Lower lobe of right lung (tissue), 2 donors: ENCODE measurements around the gene RETREG2. TPM values are rescaled to one million over a fixed set of nuclear protein-coding genes. Genes with fewer than 3 reads are reported as not detected.

ENCODE experiments used
- ATAC-seq, 2 donors: fragments of 200-7000 bp; cut with Tn5 transposase; one replicate each; pipeline ENCODE4 v1.9.1; 2020 to 2022; ENCODE audit warnings: mild to moderate bottlenecking in 2 of 2, moderate library complexity in 2 of 2
- DNase-seq: peaks from one replicate; pipeline ENCODE4 v3.0.0-alpha.2; 2020
- H3K27ac ChIP-seq: fragments of 200-600 bp; one replicate; pipeline ENCODE4 v1.8.0; 2022
- H3K27me3 ChIP-seq: fragments of 200-600 bp; one replicate; pipeline ENCODE4 v1.8.0; 2022; ENCODE audit warnings: low read depth
- H3K36me3 ChIP-seq: fragments of 200-600 bp; one replicate; pipeline ENCODE4 v1.8.0; 2022; ENCODE audit warnings: mild to moderate bottlenecking
- H3K4me1 ChIP-seq: fragments of 200-600 bp; one replicate; pipeline ENCODE4 v1.8.0; 2022
- H3K4me3 ChIP-seq: fragments of 200-600 bp; one replicate; pipeline ENCODE4 v1.8.0; 2022; ENCODE audit warnings: mild to moderate bottlenecking
- H3K9me3 ChIP-seq: fragments of 200-600 bp; one replicate; pipeline ENCODE4 v1.8.0; 2022
- intact Hi-C: fragments of 100-400 bp; cut with DNase I; formaldehyde crosslinking; loops from one replicate; pipeline ENCODE4 v1.11.0; 2022
- total RNA-seq: library from RNA; stranded (reverse); fragmentation: NEBNext Ultra II Directional; extraction: Animal tissue kit (Norgen Biotek cat#: 25700); gene quantifications from one replicate; pipeline ENCODE4 v1.2.1, GENCODE V29; 2021
- TF ChIP-seq, protein P1 (sequence below): fragments of 200-600 bp; IDR thresholded peaks from one replicate; pipeline ENCODE4 v1.8.0; 2022; ENCODE audit warnings: antibody characterized with exemption, mild to moderate bottlenecking
- donor health status: DM: no; HTN: yes; CAD: no; lungs with severe emphysema.

Gene RETREG2
- total RNA-seq, 1 donor from 2014 or later = 82.3 TPM

DNA sequence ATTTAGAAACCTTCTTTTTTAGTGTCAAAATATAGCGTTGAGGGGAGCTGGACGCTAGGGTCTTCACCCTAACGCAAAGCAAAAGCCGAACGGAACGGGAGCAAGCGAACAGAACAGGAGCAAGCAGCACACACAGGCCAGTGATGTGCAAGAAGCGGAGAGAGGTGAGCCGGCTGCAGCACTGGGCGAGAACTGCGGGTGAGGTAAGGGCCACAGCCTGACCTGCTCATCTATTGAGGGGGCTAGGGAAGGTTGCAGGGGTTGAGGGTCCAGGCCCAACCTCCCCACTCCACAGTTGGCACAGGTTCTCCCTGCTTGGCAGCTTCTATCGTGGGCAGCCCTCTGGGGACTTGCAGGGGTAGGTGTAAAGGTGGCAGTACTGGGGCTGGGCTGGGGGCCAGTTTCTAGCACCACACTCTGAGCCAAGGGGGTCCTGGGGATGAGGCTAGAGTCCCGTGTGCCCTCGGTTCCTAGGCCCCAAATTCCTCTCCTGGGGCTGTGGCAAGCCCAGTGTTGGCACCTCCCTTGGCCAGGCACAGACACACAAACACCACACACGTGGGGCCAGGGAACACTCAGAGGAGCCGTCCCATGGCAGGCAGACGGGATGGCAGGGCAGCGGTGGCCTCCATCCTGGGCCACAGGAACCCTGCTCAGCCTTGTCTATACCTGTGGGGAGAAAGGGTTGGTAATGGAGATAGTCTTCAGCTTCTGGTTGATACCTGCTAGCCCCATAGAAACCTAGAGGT, 41.9 kb downstream of the RETREG2 start:
- H3K27ac ChIP-seq = no peak overlapping the region
- H3K4me3 ChIP-seq = no peak overlapping the region
- peaks cover 33% of the 10 kb centered on the region for H3K4me1 ChIP-seq
- ATAC-seq (no peak), DNase-seq (no peak)
- H3K27me3 ChIP-seq = no peaks in the 10 kb centered on the region
- H3K36me3 ChIP-seq = peaks cover 65% of the 10 kb centered on the region
- TF ChIP-seq, protein P1, sequence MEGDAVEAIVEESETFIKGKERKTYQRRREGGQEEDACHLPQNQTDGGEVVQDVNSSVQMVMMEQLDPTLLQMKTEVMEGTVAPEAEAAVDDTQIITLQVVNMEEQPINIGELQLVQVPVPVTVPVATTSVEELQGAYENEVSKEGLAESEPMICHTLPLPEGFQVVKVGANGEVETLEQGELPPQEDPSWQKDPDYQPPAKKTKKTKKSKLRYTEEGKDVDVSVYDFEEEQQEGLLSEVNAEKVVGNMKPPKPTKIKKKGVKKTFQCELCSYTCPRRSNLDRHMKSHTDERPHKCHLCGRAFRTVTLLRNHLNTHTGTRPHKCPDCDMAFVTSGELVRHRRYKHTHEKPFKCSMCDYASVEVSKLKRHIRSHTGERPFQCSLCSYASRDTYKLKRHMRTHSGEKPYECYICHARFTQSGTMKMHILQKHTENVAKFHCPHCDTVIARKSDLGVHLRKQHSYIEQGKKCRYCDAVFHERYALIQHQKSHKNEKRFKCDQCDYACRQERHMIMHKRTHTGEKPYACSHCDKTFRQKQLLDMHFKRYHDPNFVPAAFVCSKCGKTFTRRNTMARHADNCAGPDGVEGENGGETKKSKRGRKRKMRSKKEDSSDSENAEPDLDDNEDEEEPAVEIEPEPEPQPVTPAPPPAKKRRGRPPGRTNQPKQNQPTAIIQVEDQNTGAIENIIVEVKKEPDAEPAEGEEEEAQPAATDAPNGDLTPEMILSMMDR = no peak
- no peaks in the 10 kb centered on the region for H3K9me3 ChIP-seq
- intact Hi-C loops = no loop called here

DNA sequence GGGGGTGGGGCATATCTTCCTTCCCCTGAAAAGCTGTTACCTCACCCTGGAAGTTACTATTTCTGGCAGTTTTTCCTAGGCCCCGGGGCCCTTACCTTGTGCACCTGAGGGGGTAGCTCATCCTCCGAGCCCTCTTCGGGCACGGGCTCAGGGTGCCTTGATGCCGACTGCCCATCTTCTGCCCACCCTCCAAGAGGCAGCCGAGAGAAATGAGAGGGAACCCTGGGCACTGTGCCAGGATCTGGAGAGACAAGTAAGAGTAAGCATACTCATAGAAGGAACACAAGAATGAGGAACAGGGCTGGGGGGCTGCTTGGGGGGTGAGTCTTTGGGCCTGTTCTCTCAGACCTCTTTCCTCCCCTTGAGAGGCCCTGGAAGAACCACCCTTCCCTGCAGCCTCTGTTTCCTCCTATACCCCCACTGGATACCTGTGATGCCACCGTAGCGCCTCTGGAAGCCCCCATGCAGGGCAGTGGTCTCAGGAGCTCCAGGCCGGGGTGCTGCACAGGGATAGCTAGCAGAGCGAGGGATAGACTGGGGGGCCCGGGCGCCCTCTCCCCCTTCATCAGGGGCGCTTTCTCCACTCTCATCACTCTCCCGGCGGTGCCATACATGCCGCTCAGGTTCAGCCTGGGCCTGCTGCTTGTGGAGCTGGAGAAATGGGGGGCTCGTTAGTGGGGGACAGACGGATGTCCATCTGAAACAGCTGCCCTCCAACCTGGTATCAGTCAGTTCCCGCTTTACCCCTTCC, 42.8 kb downstream of the RETREG2 start:
- DNase-seq = no peak
- intact Hi-C loops = no loop called here
- no peak overlapping the region for H3K4me3 ChIP-seq
- no peaks in the 10 kb centered on the region for H3K27me3 ChIP-seq
- no peaks in the 10 kb centered on the region for H3K9me3 ChIP-seq
- no peak for ATAC-seq
- no peak overlapping the region for H3K27ac ChIP-seq
- TF ChIP-seq, protein P1 = no peak
- H3K36me3 ChIP-seq = peaks cover 65% of the 10 kb centered on the region
- H3K4me1 ChIP-seq = peaks cover 40% of the 10 kb centered on the region

DNA sequence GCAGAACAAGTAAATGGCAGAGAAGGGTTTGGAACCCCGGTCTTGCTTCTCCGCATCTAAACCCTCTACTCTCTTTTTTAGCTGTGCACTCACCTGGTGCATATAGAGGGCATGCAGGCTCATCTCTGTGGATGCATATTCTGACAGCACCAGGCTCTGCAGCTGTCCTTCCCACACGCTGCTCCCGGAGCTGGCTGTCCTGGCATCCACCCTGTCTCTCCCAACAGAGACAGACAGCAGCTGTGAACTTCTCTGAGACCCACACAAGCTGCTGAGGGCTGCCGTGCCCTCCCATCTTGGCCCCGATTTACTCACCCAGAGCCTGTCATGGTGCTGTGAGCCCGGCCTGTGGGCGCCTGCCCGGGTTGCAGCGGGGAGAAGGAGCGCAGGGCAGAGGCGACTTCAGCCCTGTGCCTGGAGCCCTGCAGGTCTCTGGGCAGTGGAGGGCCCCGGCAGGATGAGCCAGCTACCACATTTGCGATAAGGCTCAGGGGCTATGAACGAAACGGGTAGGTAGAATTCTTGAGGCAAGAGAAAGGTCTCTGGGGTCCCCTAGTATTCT, 44.0 kb downstream of the RETREG2 start:
- ATAC-seq (no peak), DNase-seq (no peak)
- Histone ChIP-seq H3K36me3 (peaks cover 76% of the 10 kb centered on the region), H3K27me3 (no peaks in the 10 kb centered on the region), H3K4me1 (peaks cover 35% of the 10 kb centered on the region), H3K4me3 (no peak overlapping the region), H3K9me3 (no peaks in the 10 kb centered on the region), H3K27ac (no peak overlapping the region)
- TF ChIP-seq, protein P1 = no peak
- intact Hi-C loops = no loop called here

DNA sequence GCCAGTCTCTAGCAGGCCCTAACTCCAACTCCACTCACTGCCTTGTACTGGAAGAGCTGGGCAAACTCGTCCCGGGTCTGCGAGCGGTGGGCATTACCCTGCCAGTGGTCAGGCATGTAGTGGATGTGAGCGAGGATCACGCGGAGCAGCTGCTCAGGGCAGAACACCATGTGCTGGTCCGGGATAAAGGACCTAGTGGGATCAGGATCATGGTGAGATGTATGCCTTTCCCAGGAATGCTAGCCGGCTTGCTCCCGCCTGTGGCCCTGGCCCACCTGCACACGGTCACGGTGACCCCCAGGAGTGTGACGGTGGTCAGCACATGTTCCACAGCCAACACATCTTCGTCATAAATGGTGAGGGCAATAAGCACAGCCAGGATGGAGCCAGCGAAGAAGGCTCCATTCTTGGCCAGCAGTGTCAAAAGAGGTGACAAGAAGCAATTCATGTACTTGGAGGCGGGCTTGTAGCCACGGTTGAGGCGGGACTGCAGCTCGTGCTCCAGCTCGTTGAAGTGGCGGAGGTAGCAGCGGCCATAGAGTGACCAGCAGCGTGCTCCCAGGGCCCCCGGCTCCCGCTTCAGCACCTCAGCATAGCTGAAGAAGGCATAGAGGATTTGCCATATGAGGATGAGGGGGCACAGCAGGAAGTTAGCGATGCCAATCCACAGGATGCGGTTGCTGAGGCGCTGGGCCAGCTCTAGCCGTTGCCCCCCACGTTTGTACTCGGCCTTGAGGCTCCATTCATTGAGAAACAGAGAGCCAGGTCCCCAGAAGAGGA, 45.9 kb downstream of the RETREG2 start:
- peaks cover 78% of the 10 kb centered on the region for H3K36me3 ChIP-seq
- H3K9me3 ChIP-seq = no peaks in the 10 kb centered on the region
- H3K27me3 ChIP-seq = no peaks in the 10 kb centered on the region
- intact Hi-C loops = no loop called here
- ATAC-seq (no peak), DNase-seq (no peak)
- TF ChIP-seq, protein P1 = no peak
- H3K4me1 ChIP-seq = peaks cover 34% of the 10 kb centered on the region
- H3K27ac ChIP-seq = no peak overlapping the region
- no peak overlapping the region for H3K4me3 ChIP-seq

DNA sequence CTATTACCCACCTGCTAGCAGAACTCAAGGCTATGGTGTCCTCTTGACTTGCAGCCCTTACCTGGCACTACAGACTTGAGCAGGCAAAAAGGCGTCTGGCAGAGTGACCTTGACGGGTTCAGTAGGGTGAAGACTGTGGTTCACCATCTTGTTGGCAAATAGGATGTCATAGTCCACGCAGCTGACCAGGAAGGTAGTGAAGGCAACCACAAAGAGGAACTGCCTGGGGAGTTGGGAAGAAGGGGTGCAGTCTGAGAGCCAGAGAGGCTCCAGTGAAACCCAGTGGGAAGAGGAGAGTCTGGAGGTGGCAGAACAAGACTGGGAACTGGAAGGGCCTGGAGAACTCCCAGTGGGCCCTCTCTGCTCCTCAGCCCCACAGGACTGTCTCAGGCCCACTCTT, 47.3 kb downstream of the RETREG2 start:
- ATAC-seq (no peak), DNase-seq (no peak)
- H3K36me3 ChIP-seq = peaks cover 68% of the 10 kb centered on the region
- no peaks in the 10 kb centered on the region for H3K9me3 ChIP-seq
- no peaks in the 10 kb centered on the region for H3K27me3 ChIP-seq
- TF ChIP-seq, protein P1 = no peak
- H3K4me3 ChIP-seq = no peak overlapping the region
- H3K4me1 ChIP-seq = peaks cover 28% of the 10 kb centered on the region
- intact Hi-C loops = no loop called here
- no peak overlapping the region for H3K27ac ChIP-seq
